B cell (primary cell): ENCODE measurements around the gene TUBA4A. TPM values are rescaled to one million over a fixed set of nuclear protein-coding genes. Genes with fewer than 3 reads are reported as not detected.

ENCODE experiments used
- ATAC-seq: fragments of 200-7000 bp; cut with Tn5 transposase; one replicate; pipeline ENCODE4 v1.10.0; 2021; ENCODE audit warnings: low read depth, mild to moderate bottlenecking, moderate number of reproducible peaks, moderate library complexity
- CTCF ChIA-PET: fragments of 350-600 bp; sonication (Branson Sonifier 250); formaldehyde crosslinking; loops from one replicate; lab custom pipeline; 2021; ENCODE audit warnings: antibody characterized with exemption, inconsistent platforms; lab: Charles Lee
- POLR2A ChIA-PET: fragments of 350-600 bp; sonication (Branson Sonifier 250); formaldehyde crosslinking; loops from one replicate; lab custom pipeline; 2021; ENCODE audit warnings: antibody characterized with exemption; lab: Charles Lee
- DNase-seq: peaks from one replicate; pipeline ENCODE4 v3.0.0; 2013
- H2AFZ ChIP-seq: 2 replicates; pipeline ENCODE4 v1.6.1; 2012; ENCODE audit warnings: mild to moderate bottlenecking, low read depth, low read length; ENCODE audit not compliant: insufficient read depth, poor library complexity, severe bottlenecking
- H3K27ac ChIP-seq, 2 donors: 1 replicate in 1 of 2; 2 replicates in 1 of 2; pipeline ENCODE4 v1.5.1; 2012 to 2013; ENCODE audit warnings: low read length in 2 of 2, mild to moderate bottlenecking in 2 of 2, moderate library complexity in 1 of 2
- H3K27me3 ChIP-seq, 4 experiments: fragments of 200-600 bp in 1 of 4; sonication (generic) in 1 of 4; replicated peaks in 1 of 4; 1 replicate in 2 of 4; 2 replicates in 2 of 4; pipeline versions ENCODE4 v1.6.1 to v1.7.0; 2013 to 2016; ENCODE audit warnings: low read length in 3 of 4, mild to moderate bottlenecking in 2 of 4, mixed read lengths in 1 of 4, moderate library complexity in 1 of 4; ENCODE audit not compliant: insufficient read depth in 4 of 4, control insufficient read depth in 3 of 4; ENCODE audit errors: control extremely low read depth in 1 of 4
- H3K36me3 ChIP-seq, 2 experiments: replicated peaks in 1 of 2; 1 replicate in 1 of 2; 2 replicates in 1 of 2; pipeline versions ENCODE4 v1.6.1 to v1.7.1; 2013; ENCODE audit warnings: low read length in 1 of 2; ENCODE audit not compliant: insufficient read depth in 2 of 2, control insufficient read depth in 1 of 2; ENCODE audit errors: control extremely low read depth in 1 of 2, extremely low read depth in 1 of 2
- H3K4me1 ChIP-seq, 2 donors: fragments of 200-600 bp in 1 of 2; sonication (generic) in 1 of 2; 1 replicate in 1 of 2; 2 replicates in 1 of 2; pipeline versions ENCODE4 v1.5.1 to v1.6.1; 2013 to 2017; ENCODE audit warnings: low read length in 2 of 2; ENCODE audit not compliant: control insufficient read depth in 2 of 2, insufficient read depth in 2 of 2
- H3K4me2 ChIP-seq: replicated peaks from 2 replicates; pipeline ENCODE3; 2012; ENCODE audit warnings: mild to moderate bottlenecking, low read depth, low read length; ENCODE audit not compliant: poor library complexity, severe bottlenecking
- H3K4me3 ChIP-seq, 5 experiments: fragments of 200-600 bp in 1 of 5; sonication (generic) in 1 of 5; 1 replicate in 3 of 5; 2 replicates in 2 of 5; pipeline versions ENCODE4 v1.5.1 to v1.7.0; 2011 to 2016; ENCODE audit warnings: low read length in 4 of 5, mild to moderate bottlenecking in 4 of 5, low read depth in 2 of 5, control low read depth in 1 of 5, moderate library complexity in 1 of 5; ENCODE audit not compliant: insufficient read depth in 1 of 5; ENCODE audit errors: control extremely low read depth in 1 of 5, extremely low read depth in 1 of 5
- H3K79me2 ChIP-seq: fragments of 200-600 bp; sonication (generic); one replicate; pipeline ENCODE4 v1.6.0; 2016; ENCODE audit warnings: low read length; ENCODE audit not compliant: control insufficient read depth, insufficient read depth
- H3K9ac ChIP-seq: fragments of 200-600 bp; sonication (generic); 2 replicates; pipeline ENCODE4 v1.6.1; 2017; ENCODE audit warnings: mild to moderate bottlenecking, low read length, moderate library complexity
- H3K9me3 ChIP-seq, 3 donors: one replicate each; pipeline versions ENCODE4 v1.6.1 to v1.7.1; 2013; ENCODE audit warnings: low read length in 2 of 3; ENCODE audit not compliant: control insufficient read depth in 2 of 3, insufficient read depth in 1 of 3; ENCODE audit errors: control extremely low read depth in 1 of 3
- H4K20me1 ChIP-seq: 2 replicates; pipeline ENCODE4 v1.6.0; 2012; ENCODE audit warnings: mild to moderate bottlenecking, low read length; ENCODE audit not compliant: insufficient read depth, control insufficient read depth, poor library complexity, severe bottlenecking
- H3K27ac Mint-ChIP-seq: one replicate; pipeline ENCODE4 v1.8.0; 2021; ENCODE audit warnings: mixed read lengths
- H3K27me3 Mint-ChIP-seq: one replicate; pipeline ENCODE4 v1.8.0; 2021; ENCODE audit warnings: mixed read lengths
- H3K4me1 Mint-ChIP-seq: one replicate; pipeline ENCODE4 v1.8.0; 2021; ENCODE audit warnings: mixed read lengths
- H3K4me3 Mint-ChIP-seq: one replicate; pipeline ENCODE4 v1.8.0; 2021; ENCODE audit warnings: mixed read lengths
- H3K9me3 Mint-ChIP-seq: one replicate; pipeline ENCODE4 v1.8.0; 2022; ENCODE audit warnings: mixed read lengths; ENCODE audit not compliant: insufficient read depth
- CTCF ChIP-seq: fragments of 200-600 bp; IDR thresholded peaks from one replicate; pipeline ENCODE4 v1.8.0; 2022; ENCODE audit warnings: antibody characterized with exemption, mild to moderate bottlenecking
- EZH2 ChIP-seq: IDR thresholded peaks from 2 replicates; pipeline ENCODE4 v1.6.1; 2012; ENCODE audit warnings: borderline replicate concordance, low read depth, mild to moderate bottlenecking, moderate library complexity, low read length; ENCODE audit not compliant: insufficient read depth, poor library complexity, severe bottlenecking
- WGBS: methylation state at CpG from one replicate; pipeline ENCODE4 v1.1.5; 2013; ENCODE audit warnings: missing lambda C conversion rate; ENCODE audit not compliant: insufficient coverage; 5-methylcytosine and 5-hydroxymethylcytosine counted together
- intact Hi-C: fragments of 100-400 bp; cut with micrococcal nuclease; formaldehyde crosslinking; loops from one replicate; pipeline ENCODE4 v1.10.0; 2022
- polyA plus RNA-seq: library from polyadenylated mRNA; depleted of rRNA; stranded (reverse); fragments of >200 nt; gene quantifications from 2 replicates; pipeline ENCODE4 v1.2.3, GENCODE V29; 2012
- total RNA-seq, 2 donors: library from RNA; stranded (reverse); fragments of 120-200 nt in 1 of 2; gene quantifications; 1 replicate in 1 of 2; 2 replicates in 1 of 2; pipeline versions ENCODE4 v1.2.3 to v1.2.4, GENCODE V29; 2013 to 2022

TUBA4A gene
- total and polyA plus RNA-seq, 2 donors (not counting 1 experiment from before 2014, with no cell fraction given): 196 to 338 TPM

GRCh38 chr2:219297766-219298456 lies 44.2 kb upstream of the TUBA4A start:
- TF ChIP-seq CTCF (no peak), EZH2 (no peak)
- Histone ChIP-seq H3K9me3 (no peaks in the 10 kb centered on the region), H3K4me3 (no peak overlapping the region), H4K20me1 (no peaks in the 10 kb centered on the region), H3K9ac (no peak overlapping the region), H3K4me1 (peaks cover 14 to 19% of the 10 kb centered on the region in 2 donors), H3K27ac (no peak overlapping the region), H2AFZ (no peak overlapping the region), H3K4me2 (no peak overlapping the region), H3K27me3 (peaks cover 0 to 16% (median 1%) of the 10 kb centered on the region in 4 experiments), H3K36me3 (no peaks in the 10 kb centered on the region), H3K79me2 (no peaks in the 10 kb centered on the region)
- CTCF ChIA-PET: interaction anchor here (0.9 to 10.3 kb wide), 11 partner anchors 20 to 239 kb away, joined by 3 to 136 read pairs (median 6); partner anchors contain the start of genes CNPPD1, DNAJB2, NHEJ1 and SLC23A3
- peak; percentile 20 for DNase-seq
- Mint-ChIP-seq H3K4me3 (no peak overlapping the region), H3K27ac (no peak overlapping the region), H3K4me1 (peaks cover 16% of the 10 kb centered on the region), H3K27me3 (peaks cover 18% of the 10 kb centered on the region), H3K9me3 (no peaks in the 10 kb centered on the region)
- no peak for ATAC-seq
- POLR2A ChIA-PET: interaction anchor here (0.6 to 1.1 kb wide), 2 partner anchors 20 to 90 kb away, joined by 3 to 4 read pairs; partner anchors contain the start of gene DNPEP
- 93% methylated on average over 12 of the region's 14 CpGs for WGBS
- intact Hi-C loops: loop anchor here (1.0 to 5.0 kb wide), 5 partner anchors 44 to 240 kb away; partner anchors contain the start of genes DNPEP and NHEJ1
